ENCODE measurements around the gene MPL.
A peak's percentile ranks its signal among the peaks of the same experiment; 100 is the strongest.
"Not testable (repeated sequence)": the region's sequence is repeated elsewhere in the genome, so short reads cannot be mapped to it uniquely, and the experiment has no call there.

The MPL gene

GRCh38 chr1:43389326-43390313 lies 52.0 kb downstream of the MPL start, which contains the start of the genes MED8 and SZT2:
Gene MED8, minus strand, starts transcription at chr1:43389800. Its CDS starts 36 bp downstream, at chr1:43389764.
Gene SZT2, plus strand, starts transcription at chr1:43389899. Its CDS starts 70 bp downstream, at chr1:43389969.
- peak within 1 kb of the TSS; percentile 77 for H3K4me3 ChIP-seq (ENCODE audit: low read depth, low read length)
- no peak for TF ChIP-seq CTCF (IDR thresholded peaks at IDR 0.05; ENCODE audit: low read depth, low read length)

GRCh38 chr1:43392702-43393101 lies 55.1 kb downstream of the MPL start:
- TF ChIP-seq CTCF (IDR thresholded peaks at IDR 0.05; ENCODE audit: low read depth, low read length) = no peak
- no peak overlapping the region for H3K4me3 ChIP-seq (ENCODE audit: low read depth, low read length)

GRCh38 chr1:43395523-43395922 lies 57.9 kb downstream of the MPL start:
- no peak overlapping the region for H3K4me3 ChIP-seq (ENCODE audit: low read depth, low read length)
- no peak for TF ChIP-seq CTCF (IDR thresholded peaks at IDR 0.05; ENCODE audit: low read depth, low read length)

- no peak for TF ChIP-seq CTCF (IDR thresholded peaks at IDR 0.05; ENCODE audit: low read depth, low read length)
- H3K4me3 ChIP-seq (ENCODE audit: low read depth, low read length) = no peak overlapping the region
Measured at GRCh38 chr1:43396059-43396458, 58.4 kb downstream of the MPL start.

GRCh38 chr1:43398227-43398626 lies 60.6 kb downstream of the MPL start:
- TF ChIP-seq CTCF (IDR thresholded peaks at IDR 0.05; ENCODE audit: low read depth, low read length) = no peak
- no peak overlapping the region for H3K4me3 ChIP-seq (ENCODE audit: low read depth, low read length)

GRCh38 chr1:43400441-43400840 lies 62.8 kb downstream of the MPL start:
- H3K4me3 ChIP-seq (ENCODE audit: low read depth, low read length) = not testable (repeated sequence)

GRCh38 chr1:43402089-43402865 lies 64.7 kb downstream of the MPL start:
- TF ChIP-seq CTCF (IDR thresholded peaks at IDR 0.05; ENCODE audit: low read depth, low read length) = no peak
- H3K4me3 ChIP-seq (ENCODE audit: low read depth, low read length) = no peak overlapping the region
